CD4-positive, CD25-positive, alpha-beta regulatory T cell (primary cell): ENCODE data around the gene MPV17L. TPM values are rescaled to one million over a fixed set of nuclear protein-coding genes. Genes with fewer than 3 reads are reported as not detected.
"Not testable (repeated sequence)": the region's sequence is repeated elsewhere in the genome, so short reads cannot be mapped to it uniquely, and the experiment has no call there.

Experiments used
- ATAC-seq, 2 donors: fragments of 150-1000 bp; cut with Tn5 transposase; one replicate each; pipeline ENCODE4 v1.10.0; 2021; ENCODE audit warnings: low read depth in 2 of 2, moderate number of reproducible peaks in 2 of 2, moderate library complexity in 1 of 2
- DNase-seq, 3 donors: peaks; one replicate each; pipeline versions ENCODE4 v3.0.0 to v3.0.0-alpha.2; 2012 to 2022; ENCODE audit warnings: mixed read lengths in 1 of 3
- H3K27ac ChIP-seq: one replicate; pipeline ENCODE4 v1.7.0; 2013; ENCODE audit warnings: mild to moderate bottlenecking, low read length; ENCODE audit not compliant: insufficient read depth, poor library complexity, severe bottlenecking
- H3K27me3 ChIP-seq: one replicate; pipeline ENCODE4 v1.7.0; 2013; ENCODE audit warnings: low read length; ENCODE audit not compliant: control insufficient read depth, insufficient read depth
- H3K36me3 ChIP-seq: one replicate; pipeline ENCODE4 v1.7.0; 2013; ENCODE audit warnings: mild to moderate bottlenecking, low read length, moderate library complexity; ENCODE audit not compliant: control insufficient read depth, insufficient read depth
- H3K4me1 ChIP-seq: 2 replicates; pipeline ENCODE4 v1.7.0; 2013; ENCODE audit warnings: mild to moderate bottlenecking, low read length; ENCODE audit not compliant: insufficient read depth, control insufficient read depth, poor library complexity, severe bottlenecking
- H3K4me3 ChIP-seq: one replicate; pipeline ENCODE4 v1.7.0; 2013; ENCODE audit warnings: low read depth, mild to moderate bottlenecking, low read length, moderate library complexity
- H3K9me3 ChIP-seq, 2 experiments: 1 replicate in 1 of 2; 2 replicates in 1 of 2; pipeline ENCODE4 v1.7.0; 2013; ENCODE audit warnings: low read length in 2 of 2, mild to moderate bottlenecking in 1 of 2, moderate library complexity in 1 of 2; ENCODE audit not compliant: control insufficient read depth in 2 of 2
- H3K27ac Mint-ChIP-seq, 3 donors: one replicate each; pipeline ENCODE4 v1.8.0; 2020 to 2022; ENCODE audit warnings: mild to moderate bottlenecking in 3 of 3, mixed read lengths in 3 of 3, moderate library complexity in 2 of 3
- H3K27me3 Mint-ChIP-seq: one replicate; pipeline ENCODE4 v1.8.0; 2022; ENCODE audit warnings: mild to moderate bottlenecking, mixed read lengths
- H3K36me3 Mint-ChIP-seq: one replicate; pipeline ENCODE4 v1.8.0; 2020; ENCODE audit warnings: mixed read lengths
- H3K4me1 Mint-ChIP-seq, 4 donors: one replicate each; pipeline ENCODE4 v1.8.0; 2020 to 2022; ENCODE audit warnings: mixed read lengths in 4 of 4, mild to moderate bottlenecking in 1 of 4
- H3K4me3 Mint-ChIP-seq, 4 donors: one replicate each; pipeline ENCODE4 v1.8.0; 2020 to 2022; ENCODE audit warnings: mild to moderate bottlenecking in 4 of 4, mixed read lengths in 4 of 4, moderate library complexity in 3 of 4
- H3K9me3 Mint-ChIP-seq, 7 donors: one replicate each; pipeline ENCODE4 v1.8.0; 2020 to 2022; ENCODE audit warnings: mixed read lengths in 7 of 7, mild to moderate bottlenecking in 3 of 7, moderate library complexity in 2 of 7
- polyA plus RNA-seq, 4 donors: library from polyadenylated mRNA; unstranded; fragments of 300-500 nt; fragmentation: Illumina TruSeq; gene quantifications; one replicate each; pipeline ENCODE4 v1.2.3, GENCODE V29; 2021
- total RNA-seq: library from RNA; stranded (reverse); gene quantifications from one replicate; pipeline ENCODE4 v1.2.3, GENCODE V29; 2022

Gene MPV17L
- total and polyA plus RNA-seq, 5 donors from 2014 or later: not detected

DNA sequence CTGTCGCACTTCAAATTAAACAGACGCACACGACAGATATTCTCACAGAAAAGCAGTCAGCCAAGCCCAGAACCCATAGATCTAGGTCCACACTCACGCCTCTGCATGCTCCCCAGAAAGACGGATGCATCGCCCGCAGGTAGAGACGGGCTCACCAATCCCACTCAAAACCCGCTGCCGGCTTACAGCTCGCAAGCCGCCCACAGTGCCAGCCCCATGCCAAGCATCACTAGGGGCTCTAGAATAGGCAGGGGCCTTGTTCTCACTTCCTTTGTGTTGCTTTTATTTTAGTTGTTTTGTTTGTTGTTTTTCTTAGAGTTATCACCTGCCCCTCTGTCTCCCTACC, 38.5 kb downstream of the MPV17L start:
- ATAC-seq (no peak), DNase-seq (no peak)
- H3K36me3 ChIP-seq: no peaks in the 10 kb centered on the region
- H3K9me3 ChIP-seq: no peaks in the 10 kb centered on the region
- peak overlapping the region; percentile 16 to 91 (median 82) for H3K4me3 Mint-ChIP-seq
- peaks cover 25% of the 10 kb centered on the region for H3K27me3 Mint-ChIP-seq
- no peaks in the 10 kb centered on the region for H3K9me3 Mint-ChIP-seq
- peaks cover 2% of the 10 kb centered on the region for H3K27me3 ChIP-seq
- H3K4me3 ChIP-seq: no peak overlapping the region
- H3K36me3 Mint-ChIP-seq: no peaks in the 10 kb centered on the region
- H3K4me1 ChIP-seq: peaks cover 12% of the 10 kb centered on the region
- peaks cover 4 to 19% (median 9%) of the 10 kb centered on the region in 4 donors for H3K4me1 Mint-ChIP-seq
- peak overlapping the region in 1 of 3 donors; percentile 62 for H3K27ac Mint-ChIP-seq
- H3K27ac ChIP-seq: no peak overlapping the region

DNA sequence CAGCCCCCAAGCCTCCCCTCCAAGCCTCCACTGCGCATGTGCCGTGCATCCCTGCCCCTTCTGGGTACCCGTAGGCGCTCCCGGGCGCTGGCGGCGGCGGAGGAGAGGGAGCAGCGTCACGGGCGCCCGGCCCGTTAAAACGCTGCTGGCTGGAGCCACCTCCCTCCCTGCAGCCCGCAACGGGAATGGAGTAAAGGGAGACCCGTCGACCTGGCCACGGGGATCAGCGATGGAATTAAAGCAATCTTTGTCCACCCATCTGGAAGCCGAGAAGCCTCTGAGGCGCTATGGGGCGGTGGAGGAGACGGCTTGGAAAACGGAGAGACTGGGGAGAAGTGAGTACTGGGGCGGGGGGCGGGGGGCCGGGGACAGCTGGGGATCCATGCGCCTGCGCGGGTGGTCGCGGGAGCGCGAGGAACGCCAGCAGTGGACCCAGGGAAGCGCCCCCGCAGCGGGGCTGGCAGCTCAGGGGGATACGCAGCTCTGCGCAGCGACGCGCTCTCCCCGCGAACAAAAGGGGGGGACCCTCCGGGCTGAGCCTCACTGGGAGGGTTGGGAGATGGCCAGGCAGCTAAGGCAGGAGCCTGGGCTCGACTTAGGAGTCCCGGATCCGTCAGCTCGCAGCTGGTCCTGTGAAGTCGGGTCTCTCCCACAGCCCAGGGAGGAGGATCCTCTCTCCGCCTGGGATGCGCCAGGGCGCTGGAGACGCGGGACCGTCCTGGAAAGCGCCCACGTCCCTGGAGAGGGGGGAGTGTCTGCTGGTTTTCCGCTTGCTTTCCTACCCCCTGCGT, 39.1 kb downstream of the MPV17L start, which contains the start of gene BMERB1:
Gene BMERB1, plus strand, starts transcription at position 164 of the 791 bp plus-strand sequence. Its CDS starts 66 bp downstream, at position 230.
- H3K4me1 Mint-ChIP-seq: peaks cover 4 to 19% (median 9%) of the 10 kb centered on the region in 4 donors
- peak; percentile 31 to 64 for ATAC-seq
- no peaks in the 10 kb centered on the region for H3K36me3 Mint-ChIP-seq
- H3K4me3 ChIP-seq: peak within 1 kb of the TSS; percentile 48
- H3K27me3 ChIP-seq: peaks cover 2% of the 10 kb centered on the region
- H3K27me3 Mint-ChIP-seq: peaks cover 25% of the 10 kb centered on the region
- H3K9me3 ChIP-seq: no peaks in the 10 kb centered on the region
- peaks cover 12% of the 10 kb centered on the region for H3K4me1 ChIP-seq
- no peak within 1 kb of the TSS for H3K27ac ChIP-seq
- no peaks in the 10 kb centered on the region for H3K9me3 Mint-ChIP-seq
- peak within 1 kb of the TSS; percentile 72 to 93 (median 82) for H3K4me3 Mint-ChIP-seq
- no peaks in the 10 kb centered on the region for H3K36me3 ChIP-seq
- H3K27ac Mint-ChIP-seq: peak within 1 kb of the TSS in 1 of 3 donors; percentile 72
- DNase-seq: peak; percentile 10 to 64 (median 15)

DNA sequence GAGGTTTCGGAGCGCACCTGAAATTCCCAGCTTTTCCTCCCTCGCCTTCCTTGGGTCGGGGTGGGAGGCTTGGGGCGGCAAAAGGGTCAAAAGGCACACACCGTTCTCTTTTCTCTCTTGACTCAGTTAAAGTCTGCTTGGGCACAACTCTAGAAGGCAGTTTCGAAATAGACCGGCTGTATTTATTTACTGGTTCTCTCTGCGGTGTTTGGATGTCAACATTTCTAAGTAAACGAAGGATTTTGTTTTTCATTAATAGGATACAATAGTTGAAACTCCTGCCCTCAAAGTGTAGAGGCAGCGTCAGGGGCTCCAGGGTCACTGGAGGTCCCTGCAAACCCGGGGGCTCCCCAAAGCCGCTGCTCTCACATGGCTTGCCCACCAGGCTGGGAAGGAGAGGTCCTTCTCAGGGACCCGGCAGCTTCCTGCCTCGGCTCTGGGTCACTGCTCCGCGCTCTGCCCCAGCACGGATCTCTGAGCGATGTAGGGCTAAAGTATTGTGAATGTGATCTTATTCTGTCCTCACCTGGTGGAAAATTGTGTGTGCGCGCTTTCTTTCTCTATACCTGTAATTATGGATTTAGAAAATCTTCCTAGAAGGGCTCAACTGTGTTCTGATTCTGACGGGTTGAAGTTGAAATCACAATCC, 39.8 kb downstream of the MPV17L start:
- Histone ChIP-seq H3K4me1 (peaks cover 12% of the 10 kb centered on the region), H3K36me3 (no peaks in the 10 kb centered on the region), H3K27ac (no peak overlapping the region), H3K9me3 (no peaks in the 10 kb centered on the region), H3K27me3 (peaks cover 2% of the 10 kb centered on the region), H3K4me3 (peak overlapping the region; percentile 48)
- H3K4me3 Mint-ChIP-seq: peak overlapping the region; percentile 72 to 93 (median 82)
- peaks cover 4 to 19% (median 9%) of the 10 kb centered on the region in 4 donors for H3K4me1 Mint-ChIP-seq
- H3K9me3 Mint-ChIP-seq: no peaks in the 10 kb centered on the region
- peak overlapping the region in 1 of 3 donors; percentile 72 for H3K27ac Mint-ChIP-seq
- peaks cover 25% of the 10 kb centered on the region for H3K27me3 Mint-ChIP-seq
- no peak for DNase-seq
- no peak for ATAC-seq
- H3K36me3 Mint-ChIP-seq: no peaks in the 10 kb centered on the region

DNA sequence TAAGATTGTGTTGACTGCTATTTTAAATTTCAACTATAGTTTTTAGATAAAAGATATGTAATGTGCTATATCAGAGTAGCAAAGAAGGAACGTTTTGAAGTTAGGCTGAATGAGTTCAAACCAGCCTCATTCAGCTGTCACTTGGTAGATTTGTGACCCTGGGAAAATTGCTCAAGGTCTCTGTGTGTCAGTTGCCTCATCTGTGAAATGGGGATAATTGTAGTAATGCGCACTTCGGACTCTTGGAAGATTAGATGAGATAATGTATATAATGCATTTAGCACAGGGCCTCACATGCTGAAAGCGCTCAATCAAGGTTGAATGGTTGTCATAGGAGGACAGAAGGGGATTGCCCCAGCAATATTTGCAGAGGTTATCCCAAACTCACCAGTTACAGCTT, 43.5 kb downstream of the MPV17L start:
- H3K27ac ChIP-seq: no peak overlapping the region
- H3K4me1 ChIP-seq: peaks cover 12% of the 10 kb centered on the region
- no peaks in the 10 kb centered on the region for H3K36me3 ChIP-seq
- H3K36me3 Mint-ChIP-seq: no peaks in the 10 kb centered on the region
- DNase-seq (no peak), ATAC-seq (no peak)
- peaks cover 2% of the 10 kb centered on the region for H3K27me3 ChIP-seq
- H3K4me3 ChIP-seq: no peak overlapping the region
- H3K27me3 Mint-ChIP-seq: peaks cover 22% of the 10 kb centered on the region
- no peak overlapping the region for H3K27ac Mint-ChIP-seq
- no peaks in the 10 kb centered on the region for H3K9me3 ChIP-seq
- H3K9me3 Mint-ChIP-seq: no peaks in the 10 kb centered on the region
- H3K4me3 Mint-ChIP-seq: no peak overlapping the region
- H3K4me1 Mint-ChIP-seq: peaks cover 4 to 16% (median 9%) of the 10 kb centered on the region in 4 donors

DNA sequence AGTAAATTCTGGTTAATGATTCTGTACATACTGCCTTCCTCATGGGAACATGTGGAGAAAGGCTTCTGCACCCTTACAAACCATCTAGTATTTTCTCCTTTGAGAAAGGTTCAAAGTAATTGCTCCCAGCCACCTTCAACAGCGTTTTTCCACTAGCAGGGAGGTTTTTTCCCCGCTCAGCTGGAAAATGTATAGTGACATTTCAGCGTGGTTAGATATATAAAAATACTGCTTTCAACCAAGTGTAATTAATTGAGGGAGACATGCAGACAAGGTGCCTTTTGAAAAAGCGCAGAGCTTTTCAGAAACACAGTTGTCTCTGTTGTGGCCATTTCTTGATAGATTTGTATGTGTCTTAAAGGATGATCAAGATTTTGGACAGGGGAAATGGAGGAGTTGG, 44.0 kb downstream of the MPV17L start:
- ATAC-seq: no peak
- H3K4me3 Mint-ChIP-seq: no peak overlapping the region
- peak overlapping the region in 1 of 3 donors; percentile 35 for H3K27ac Mint-ChIP-seq

DNA sequence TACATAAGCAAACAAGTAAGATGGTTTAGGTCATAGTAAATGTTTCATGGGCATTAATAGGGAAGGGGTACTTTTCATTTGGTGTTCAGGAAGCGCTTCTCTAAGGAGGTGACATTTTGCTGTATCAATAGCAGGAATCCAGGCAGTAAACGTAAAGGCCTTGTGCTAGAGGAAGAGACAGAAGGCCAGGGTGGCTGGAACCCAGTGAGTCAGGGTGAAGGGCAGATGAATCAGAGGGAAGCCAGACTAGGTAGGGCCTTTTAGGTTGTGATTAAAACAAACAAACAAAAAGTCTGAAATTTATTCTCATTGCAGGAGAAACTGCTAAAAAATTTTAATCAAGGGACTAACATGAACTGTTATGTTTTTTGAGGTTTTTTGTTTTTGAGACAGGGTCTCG, 45.3 kb downstream of the MPV17L start:
- Mint-ChIP-seq H3K27ac (peak overlapping the region in 1 of 3 donors; percentile 42), H3K4me3 (no peak overlapping the region), H3K36me3 (no peaks in the 10 kb centered on the region), H3K27me3 (peaks cover 13% of the 10 kb centered on the region), H3K4me1 (peaks cover 0 to 4% (median 2%) of the 10 kb centered on the region in 4 donors), H3K9me3 (peaks cover 0 to 9% (median 1%) of the 10 kb centered on the region in 7 donors)
- Histone ChIP-seq H3K27ac (no peak overlapping the region), H3K27me3 (no peaks in the 10 kb centered on the region), H3K4me3 (no peak overlapping the region), H3K9me3 (peaks cover 4 to 10% of the 10 kb centered on the region in 2 experiments), H3K4me1 (no peaks in the 10 kb centered on the region), H3K36me3 (no peaks in the 10 kb centered on the region)
- ATAC-seq (no peak), DNase-seq (no peak)

More for the DNA sequence above, 44.0 kb downstream of the MPV17L start:
- H3K36me3 ChIP-seq: no peaks in the 10 kb centered on the region
- peaks cover 2% of the 10 kb centered on the region for H3K27me3 ChIP-seq
- no peak overlapping the region for H3K4me3 ChIP-seq
- H3K4me1 ChIP-seq: peaks cover 11% of the 10 kb centered on the region
- H3K36me3 Mint-ChIP-seq: no peaks in the 10 kb centered on the region
- peaks cover 4 to 12% (median 9%) of the 10 kb centered on the region in 4 donors for H3K4me1 Mint-ChIP-seq
- no peak for DNase-seq
- H3K27ac ChIP-seq: no peak overlapping the region
- peaks cover 22% of the 10 kb centered on the region for H3K27me3 Mint-ChIP-seq
- no peaks in the 10 kb centered on the region for H3K9me3 Mint-ChIP-seq
- H3K9me3 ChIP-seq: no peaks in the 10 kb centered on the region

DNA sequence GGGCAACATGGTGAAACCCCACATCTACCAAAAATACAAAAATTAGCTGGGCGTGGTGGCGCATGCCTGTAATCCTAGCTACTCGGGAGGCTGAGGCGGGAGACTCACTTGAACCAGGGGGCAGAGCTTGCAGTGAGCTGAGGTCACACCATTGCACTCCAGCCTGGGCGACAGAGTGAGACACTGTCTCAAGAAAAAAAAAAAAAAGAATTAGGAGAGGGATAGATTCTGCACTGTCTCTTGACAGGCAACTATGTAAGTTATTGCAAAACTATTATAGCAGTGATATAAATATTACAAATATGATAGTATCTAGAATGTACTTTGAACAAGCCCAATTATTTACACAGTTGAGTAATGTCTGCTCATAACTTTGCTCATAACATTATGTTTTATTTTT, 46.6 kb downstream of the MPV17L start:
- H3K27ac ChIP-seq, H3K36me3 Mint-ChIP-seq, DNase-seq, H3K27me3 ChIP-seq, H3K27ac Mint-ChIP-seq, H3K4me3 Mint-ChIP-seq, H3K4me1 Mint-ChIP-seq, H3K4me1 ChIP-seq, H3K27me3 Mint-ChIP-seq, H3K4me3 ChIP-seq, H3K9me3 Mint-ChIP-seq, ATAC-seq, H3K36me3 ChIP-seq: not testable (repeated sequence)
- peaks cover 4 to 10% of the 10 kb centered on the region in 2 experiments for H3K9me3 ChIP-seq
